GM18508 (cell line): ENCODE results near the gene METTL26.

Source experiments
- ATAC-seq: cut with Tn5 transposase; IDR thresholded peaks from one replicate; pipeline ENCODE4 v1.9.1; 2021; ENCODE audit warnings: moderate number of reproducible peaks; ENCODE audit not compliant: insufficient read depth, unreplicated experiment

The METTL26 gene

DNA sequence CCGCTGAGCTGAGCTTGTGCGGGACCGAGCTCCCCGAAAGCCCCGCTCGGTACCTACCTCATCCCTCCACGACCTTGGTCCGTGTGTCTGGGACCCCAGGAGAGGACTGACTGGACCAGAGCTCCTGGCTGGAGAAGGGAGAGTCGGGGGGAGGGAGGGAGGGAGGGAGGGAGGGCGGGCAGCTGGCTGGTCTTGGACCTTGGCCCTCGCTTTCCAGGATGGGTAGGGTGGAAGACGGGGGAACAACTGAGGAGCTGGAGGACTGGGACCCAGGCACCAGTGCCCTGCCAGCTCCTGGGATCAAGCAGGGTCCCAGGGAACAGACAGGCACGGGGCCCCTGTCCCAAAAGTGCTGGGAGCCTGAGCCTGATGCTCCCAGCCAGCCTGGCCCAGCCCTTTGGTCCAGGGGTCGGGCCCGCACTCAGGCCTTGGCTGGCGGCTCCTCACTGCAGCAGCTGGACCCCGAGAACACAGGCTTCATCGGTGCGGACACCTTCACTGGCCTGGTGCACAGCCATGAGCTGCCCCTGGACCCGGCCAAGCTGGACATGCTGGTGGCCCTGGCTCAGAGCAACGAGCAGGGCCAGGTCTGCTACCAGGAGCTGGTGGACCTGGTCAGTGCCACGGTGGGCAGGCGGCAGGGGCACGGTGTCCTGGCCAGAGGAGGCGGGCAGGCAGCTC is 39.9 kb upstream of the METTL26 start:
- no peak for ATAC-seq

DNA sequence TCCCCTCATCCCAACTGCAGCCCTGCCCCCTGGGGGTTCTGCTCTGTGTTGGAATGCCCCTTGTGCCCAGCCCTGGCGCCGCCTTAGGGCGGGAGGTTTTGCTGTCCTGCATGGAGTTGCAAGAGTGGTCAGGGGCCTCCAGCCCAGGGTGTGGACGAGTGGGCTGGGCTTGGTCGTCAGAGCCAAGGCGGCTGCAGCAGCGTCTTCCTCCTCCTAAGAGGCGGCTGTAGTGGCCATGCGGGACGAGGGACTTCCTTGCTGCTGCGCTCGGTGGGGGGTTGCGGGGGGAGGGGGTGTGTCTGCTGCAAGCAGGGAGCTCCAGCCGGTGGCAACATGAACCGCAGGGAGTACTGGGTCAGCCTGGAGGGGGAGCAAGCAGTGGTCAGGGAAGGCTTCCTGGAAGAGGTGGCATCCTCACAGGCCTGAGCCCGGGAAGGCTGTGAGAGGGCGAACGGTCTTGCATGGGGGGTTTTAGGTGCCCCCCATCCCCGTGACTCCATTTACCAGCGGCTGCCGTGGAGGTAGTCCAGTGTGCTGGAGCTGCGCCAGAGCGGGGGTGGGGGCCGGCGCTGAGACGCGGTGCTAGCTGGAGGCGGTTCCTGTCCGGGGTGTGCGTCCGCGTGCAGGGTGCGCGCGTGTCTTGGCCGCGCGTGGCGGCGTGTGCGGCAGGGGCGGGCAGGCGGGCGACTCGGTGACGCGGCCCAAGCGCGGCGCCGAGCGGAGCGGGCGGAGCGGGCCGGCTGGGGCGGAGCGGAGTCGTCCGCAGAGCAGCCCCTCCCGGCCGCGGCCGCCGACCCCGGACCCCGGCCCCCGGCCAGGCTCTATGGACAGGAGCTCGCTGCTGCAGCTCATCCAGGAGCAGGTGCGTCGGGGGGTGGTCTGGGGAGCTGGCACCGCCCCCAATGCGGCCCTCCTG is 39.1 kb upstream of the METTL26 start, which contains the start of gene RHBDL1:
Gene RHBDL1, plus strand, starts transcription at position 704 of the 916 bp plus-strand sequence. Its CDS starts 120 bp downstream, at position 824.
- ATAC-seq = no peak

DNA sequence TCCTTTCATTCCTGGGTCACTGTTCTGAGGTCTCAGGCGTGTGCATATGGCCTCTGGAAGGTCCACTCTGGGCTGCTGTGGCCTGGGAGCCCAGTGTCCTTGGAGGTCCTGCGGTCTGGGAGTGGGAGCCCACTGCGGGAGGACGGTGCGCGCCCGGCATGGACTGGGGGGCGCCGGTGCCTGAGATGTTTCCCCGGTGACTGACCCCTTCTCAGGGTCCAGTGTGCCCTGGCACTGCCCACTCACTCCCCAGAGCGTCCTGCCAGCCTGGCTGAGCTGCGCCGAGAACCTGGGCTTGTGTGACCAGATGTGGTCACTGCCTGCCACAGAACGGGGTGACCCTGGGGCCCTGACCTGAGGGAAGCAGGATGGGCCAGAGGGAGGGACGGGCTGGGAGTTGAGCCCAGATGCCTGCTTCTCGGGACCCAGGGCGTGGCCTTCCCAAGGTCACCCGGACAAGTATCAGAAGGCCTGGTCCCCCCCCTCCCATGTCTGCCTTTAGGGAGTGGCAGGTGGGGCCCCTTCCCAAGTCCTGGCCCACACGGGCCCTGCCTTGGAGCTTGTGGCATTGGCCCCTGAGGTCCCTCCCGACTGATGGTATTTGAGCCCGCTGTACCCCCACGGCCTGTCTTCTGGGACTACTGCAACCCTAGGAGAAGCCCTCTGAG is 38.2 kb upstream of the METTL26 start:
- ATAC-seq = no peak

DNA sequence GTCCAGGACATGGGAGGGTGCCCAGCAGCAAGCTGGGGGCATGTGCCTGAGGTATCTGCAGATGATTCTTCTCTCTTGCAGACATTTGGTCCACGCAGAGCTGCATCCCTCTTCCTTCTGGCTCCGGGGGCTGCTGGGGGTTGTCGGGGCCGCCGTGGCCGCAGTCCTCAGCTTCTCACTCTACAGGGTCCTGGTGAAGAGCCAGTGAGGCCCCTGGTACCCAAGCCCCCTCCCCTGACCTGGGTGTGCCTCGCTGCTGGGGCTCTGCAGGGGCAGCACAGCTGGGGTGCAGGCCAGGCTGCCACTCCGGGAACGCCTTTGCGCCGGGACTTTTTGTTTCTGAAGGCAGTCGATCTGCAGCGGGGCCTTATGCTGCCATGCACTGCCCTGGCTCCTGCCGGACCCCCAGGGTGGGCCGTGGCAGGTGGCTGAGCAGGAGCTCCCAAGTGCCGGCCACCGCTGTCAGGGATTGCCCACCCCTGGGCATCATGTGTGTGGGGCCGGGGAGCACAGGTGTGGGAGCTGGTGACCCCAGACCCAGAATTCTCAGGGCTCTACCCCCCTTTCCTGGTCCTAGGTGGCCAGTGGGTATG is 37.4 kb upstream of the METTL26 start:
- no peak for ATAC-seq

DNA sequence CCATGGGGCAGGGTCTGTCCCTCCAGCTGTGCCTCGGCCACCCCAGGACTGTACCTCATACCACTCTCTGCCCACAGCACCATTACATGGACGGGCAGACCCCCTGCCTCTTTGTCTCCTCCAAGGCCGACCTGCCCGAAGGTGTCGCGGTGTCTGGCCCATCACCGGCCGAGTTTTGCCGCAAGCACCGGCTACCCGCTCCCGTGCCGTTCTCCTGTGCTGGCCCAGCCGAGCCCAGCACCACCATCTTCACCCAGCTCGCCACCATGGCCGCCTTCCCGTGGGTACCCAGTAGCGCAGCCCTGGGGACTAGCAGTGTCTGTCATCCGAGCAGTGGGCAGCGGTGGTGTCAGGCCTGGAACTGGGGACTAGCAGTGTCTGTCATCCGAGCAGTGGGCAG is 36.7 kb upstream of the METTL26 start:
- ATAC-seq = no peak

DNA sequence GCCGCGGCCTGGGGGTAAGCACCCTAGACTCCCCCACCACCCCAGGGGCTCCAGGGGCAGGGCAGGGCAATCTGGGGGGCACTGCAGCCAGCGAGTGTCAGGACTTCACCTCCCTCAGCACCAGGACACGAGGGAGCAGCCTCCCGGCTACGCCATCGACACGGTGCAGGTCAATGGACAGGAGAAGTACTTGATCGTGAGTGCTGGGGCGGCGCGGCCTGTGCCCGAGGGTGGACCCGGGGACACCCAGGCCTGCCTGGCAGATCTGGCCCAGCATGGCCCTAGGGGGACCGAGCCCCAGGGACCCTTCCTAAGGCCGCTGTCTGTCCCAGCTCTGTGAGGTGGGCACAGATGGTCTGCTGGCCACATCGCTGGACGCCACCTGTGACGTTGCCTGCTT is 36.3 kb upstream of the METTL26 start:
- no peak for ATAC-seq

DNA sequence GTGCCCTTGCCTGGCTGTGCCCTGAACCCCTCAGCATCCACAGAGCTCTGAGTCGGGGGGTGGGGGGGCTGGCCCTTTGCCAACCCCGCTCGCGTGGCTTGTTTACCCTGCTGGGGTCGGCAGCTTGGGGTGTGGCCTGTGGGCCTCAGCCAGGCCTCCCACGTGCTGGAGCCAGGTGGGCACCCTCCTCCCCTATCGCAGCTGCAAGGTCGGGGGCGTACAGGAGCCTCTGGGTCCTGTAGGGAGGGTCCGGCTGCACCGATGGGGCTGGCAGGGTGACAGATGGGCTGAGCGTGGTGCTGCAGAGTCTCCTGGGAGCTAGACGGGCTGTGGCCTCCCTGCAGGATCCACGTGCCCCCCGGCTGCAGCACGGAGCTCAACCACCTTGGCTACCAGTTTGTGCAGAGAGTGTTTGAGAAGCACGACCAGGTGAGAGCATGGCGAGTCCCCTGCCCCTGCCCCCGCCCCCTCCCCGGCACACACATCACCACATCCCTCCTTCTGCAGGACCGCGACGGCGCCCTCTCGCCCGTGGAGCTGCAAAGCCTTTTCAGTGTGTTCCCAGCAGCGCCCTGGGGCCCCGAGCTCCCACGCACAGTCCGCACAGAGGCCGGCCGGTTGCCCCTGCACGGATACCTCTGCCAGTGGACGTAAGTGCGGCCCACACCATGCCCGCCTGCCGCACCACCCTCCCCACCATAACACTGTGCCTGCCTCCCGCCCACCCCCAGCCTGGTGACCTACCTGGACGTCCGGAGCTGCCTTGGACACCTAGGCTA is 35.4 kb upstream of the METTL26 start:
- no peak for ATAC-seq

DNA sequence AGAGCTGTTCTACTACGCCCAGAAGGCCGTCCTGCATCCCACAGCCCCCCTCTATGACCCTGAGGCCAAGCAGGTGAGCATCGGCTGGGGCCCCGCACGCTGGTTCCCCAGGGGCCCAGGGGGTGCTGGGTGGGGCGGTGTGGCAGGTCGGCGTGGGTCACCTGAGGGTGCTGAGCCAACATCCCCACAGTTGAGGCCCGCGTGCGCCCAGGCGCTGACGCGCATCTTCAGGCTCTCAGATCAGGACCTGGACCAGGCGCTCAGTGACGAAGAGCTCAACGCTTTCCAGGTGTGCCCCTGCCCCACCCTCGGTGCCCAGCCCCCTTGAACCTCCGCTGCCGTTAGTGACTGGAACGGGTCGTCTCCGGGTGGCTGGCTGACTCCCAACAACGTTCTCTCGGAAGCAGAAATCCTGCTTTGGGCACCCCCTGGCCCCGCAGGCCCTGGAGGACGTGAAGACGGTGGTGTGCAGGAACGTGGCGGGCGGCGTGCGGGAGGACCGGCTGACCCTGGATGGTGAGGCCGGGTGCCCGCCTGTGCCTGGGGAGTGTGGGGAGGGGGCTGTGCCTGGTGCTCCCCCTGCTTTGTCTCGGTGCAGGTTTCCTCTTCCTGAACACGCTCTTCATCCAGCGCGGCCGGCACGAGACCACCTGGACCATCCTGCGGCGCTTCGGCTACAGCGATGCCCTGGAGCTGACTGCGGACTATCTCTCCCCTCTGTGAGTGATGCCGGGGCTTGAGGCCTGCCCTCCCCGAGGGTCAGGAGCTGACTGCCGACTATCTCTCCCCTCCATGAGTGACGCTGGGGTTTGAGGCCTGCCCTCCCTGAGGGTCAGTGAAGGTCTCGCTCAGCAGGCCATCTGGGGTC is 34.6 kb upstream of the METTL26 start:
- no peak for ATAC-seq

DNA sequence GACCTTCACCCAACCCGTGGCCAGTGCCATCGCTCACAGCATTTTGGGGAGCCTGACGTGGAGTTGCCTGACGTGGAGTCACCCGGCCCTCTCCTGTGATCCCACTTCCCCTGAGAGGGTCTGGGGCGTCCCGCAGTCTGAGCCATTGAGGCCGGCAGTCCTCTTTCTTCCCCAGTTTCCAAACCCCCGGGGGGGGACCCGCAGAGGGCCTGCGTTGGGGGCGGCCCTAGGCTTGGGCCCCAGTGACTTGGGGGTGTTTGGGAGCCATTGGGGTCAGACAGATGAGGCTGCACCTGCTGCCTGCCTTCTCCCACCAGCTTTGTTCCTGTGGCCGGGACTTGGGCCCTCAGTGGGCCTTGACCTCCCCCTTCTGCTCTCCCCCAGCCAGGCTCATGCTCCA is 33.6 kb upstream of the METTL26 start:
- ATAC-seq = no peak

DNA sequence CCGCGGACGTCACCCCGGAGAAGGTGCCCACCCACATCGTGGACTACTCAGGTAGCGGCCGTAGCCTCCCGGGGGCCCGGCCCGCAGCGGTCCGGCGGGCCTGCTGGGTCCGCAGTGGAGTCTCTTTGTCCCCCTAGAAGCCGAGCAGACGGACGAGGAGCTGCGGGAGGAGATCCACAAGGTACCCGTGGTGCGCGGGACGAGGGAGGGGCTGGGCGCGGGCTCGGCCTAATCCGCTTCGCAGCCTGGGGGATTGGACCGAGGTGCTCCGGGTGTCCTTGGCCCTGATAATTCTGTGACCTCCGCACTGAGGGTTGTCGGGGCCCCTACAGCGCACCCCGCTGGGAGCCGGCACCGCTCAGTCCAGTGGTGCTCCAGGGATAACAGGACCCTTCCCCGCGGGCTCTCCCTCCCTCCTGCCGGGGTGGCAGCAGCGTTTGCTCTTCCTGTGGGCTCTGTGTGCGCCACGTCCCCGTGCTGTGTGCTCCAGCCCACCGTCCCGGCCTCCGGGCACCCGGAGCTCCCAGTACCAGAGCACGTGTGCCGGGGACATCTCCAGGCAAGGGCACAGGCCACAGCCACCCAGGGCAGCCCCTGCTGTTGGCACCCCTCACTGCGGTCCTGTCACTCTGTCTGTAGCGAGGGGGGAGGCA is 32.5 kb upstream of the METTL26 start:
- ATAC-seq = no peak

DNA sequence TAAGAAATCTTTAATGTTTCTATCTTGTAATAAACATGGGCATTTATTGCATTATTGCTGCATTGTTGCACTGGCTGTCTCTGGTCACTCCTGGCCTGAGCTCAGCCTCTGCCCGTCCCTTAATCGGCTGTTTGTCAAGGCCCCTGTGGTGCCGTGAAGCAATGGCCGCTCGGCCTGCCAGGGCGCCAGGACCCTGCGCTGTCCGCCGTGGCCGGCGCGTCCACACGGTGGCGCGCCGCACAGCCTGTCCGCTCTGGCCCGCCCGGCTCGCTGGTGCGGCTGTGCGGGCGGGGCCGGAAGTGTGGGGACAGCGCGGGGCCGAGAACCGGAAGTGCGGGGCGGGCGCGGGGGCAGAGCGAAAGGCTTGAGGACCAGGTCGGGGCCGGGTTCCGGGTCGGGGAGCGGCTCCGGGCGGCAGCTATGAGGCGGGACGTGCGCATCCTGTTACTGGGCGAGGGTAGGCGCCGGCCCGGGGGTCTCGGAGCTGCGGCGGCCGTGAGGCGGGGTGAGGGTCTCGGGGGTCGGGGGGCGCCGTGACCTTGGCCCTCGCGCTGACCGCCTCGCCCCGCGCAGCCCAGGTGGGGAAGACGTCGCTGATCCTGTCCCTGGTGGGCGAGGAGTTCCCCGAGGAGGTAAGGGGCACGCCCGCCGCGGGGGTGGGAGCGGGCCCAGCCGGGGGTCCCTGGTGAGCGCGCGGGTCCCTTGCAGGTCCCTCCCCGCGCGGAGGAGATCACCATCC is 31.8 kb upstream of the METTL26 start, which contains the start of gene RHOT2:
Gene RHOT2, plus strand, starts transcription at position 353 of the 739 bp plus-strand sequence. Its CDS starts 68 bp downstream, at position 421.
- no peak for ATAC-seq

DNA sequence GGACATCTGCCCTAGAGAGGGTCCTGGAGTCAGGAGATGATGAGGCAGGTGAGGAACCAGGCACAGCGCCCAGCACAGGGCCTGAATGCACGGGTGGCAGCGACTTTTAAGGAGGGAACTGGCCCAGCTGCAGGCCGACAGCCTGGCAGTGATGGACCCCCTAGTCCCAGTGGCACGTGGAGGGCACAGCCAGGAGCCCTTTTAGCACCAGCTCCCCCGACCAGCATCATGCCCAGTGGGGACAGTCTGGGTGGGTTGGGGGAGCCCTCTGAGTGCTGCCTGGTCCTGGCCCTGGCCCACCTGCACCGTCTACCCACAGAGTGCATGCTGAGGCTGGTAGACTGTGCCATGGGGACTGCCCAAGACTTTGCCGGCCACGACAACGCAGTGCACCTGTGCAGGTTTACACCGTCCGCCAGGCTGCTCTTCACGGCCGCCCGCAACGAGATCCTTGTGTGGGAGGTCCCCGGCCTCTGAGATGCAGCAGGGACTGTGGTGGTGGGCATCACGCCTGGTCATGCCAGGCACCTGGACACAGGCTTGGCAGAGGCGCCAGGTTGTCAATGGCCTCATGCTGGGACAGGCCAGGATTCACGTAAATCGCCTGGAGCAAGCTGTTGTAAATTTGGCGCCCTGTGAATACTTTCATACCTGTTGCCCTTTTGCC is 31.1 kb upstream of the METTL26 start:
- no peak for ATAC-seq

DNA sequence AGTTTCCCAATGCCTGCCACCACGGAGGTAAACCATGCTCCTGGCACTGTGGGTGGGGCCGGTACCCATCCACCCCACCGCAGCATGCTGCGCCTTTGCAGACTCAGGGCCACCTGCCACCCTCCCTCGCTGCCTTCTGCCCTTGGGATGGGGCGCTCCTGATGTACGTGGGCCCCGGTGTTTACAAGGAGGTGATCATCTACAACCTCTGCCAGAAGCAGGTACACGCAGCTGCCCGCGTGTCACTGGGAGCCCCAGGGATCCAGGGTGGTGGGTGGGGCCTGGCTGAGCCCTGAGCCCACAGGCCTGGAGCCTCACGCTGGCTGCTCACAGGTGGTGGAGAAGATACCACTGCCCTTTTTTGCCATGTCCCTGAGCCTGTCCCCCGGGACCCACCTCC is 30.5 kb upstream of the METTL26 start:
- ATAC-seq = no peak

DNA sequence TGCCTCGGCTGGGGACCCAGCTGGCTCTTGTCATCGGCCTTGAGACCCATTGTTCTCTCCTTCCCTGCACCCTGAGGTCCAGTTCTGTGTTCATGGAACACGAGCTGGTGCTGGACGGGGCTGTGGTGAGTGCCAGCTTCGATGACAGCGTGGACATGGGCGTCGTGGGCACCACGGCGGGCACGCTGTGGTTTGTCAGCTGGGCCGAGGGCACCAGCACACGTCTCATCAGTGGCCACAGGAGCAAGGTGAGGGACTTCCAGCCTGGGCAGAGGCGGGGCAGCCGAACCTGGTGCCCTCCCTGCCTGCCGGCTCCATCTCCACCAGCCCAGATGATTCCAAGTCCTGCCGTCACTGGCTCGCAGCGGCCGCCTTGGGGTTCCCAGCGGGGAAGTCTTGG is 26.5 kb upstream of the METTL26 start:
- no peak for ATAC-seq

DNA sequence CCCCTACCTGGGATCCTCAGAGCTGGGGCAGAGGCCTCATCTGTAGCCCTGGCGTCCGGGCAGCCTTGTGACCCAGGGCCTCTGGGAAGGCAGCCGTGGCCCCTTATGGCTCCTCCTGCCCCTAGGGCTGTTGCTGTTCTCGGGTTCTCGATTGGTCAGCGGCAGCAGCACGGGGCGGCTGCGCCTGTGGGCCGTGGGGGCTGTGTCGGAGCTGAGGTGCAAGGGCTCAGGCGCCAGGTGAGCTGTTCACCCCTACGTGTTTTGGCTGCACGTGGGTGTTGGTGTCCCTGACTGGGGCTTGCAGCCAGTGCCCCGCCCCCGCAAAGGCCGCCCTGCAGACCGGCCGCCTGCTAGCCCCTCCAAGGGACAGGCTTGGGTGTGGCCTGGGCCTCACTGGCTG is 26.0 kb upstream of the METTL26 start:
- no peak for ATAC-seq

DNA sequence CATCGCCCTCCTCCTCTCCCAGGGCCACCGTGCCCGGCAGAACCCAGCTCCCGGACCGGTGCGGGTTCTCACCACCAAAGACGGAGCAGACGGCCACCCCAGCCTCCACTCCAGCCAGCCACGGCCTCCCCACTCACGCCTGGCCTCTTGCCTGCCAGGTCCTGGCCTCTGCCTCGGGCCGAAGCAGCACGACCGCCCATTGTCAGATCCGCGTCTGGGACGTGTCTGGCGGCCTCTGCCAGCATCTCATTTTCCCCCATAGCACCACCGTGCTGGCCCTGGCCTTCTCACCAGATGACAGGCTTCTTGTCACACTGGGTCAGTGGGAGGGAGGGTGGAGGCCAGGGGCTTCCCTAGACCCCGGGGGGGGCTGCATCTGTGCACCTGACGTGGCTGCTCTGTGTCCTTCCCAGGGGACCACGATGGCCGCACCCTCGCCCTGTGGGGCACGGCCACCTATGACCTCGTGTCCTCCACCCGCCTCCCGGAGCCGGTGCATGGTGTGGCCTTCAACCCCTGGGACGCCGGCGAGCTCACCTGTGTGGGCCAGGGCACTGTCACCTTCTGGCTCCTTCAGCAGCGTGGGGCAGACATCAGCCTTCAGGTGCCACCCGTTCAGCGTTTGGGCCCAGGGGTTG is 25.2 kb upstream of the METTL26 start:
- no peak for ATAC-seq
